ENCODE results near the gene JUNB. TPM values are rescaled to one million over a fixed set of nuclear protein-coding genes. Genes with fewer than 3 reads are reported as not detected.

Gene JUNB
- total RNA-seq, 4 donors from 2014 or later, result 386 to 857 (median 664) TPM

- H3K36me3 ChIP-seq, result no peaks in the 10 kb centered on the region
- DNase-seq, result peak; percentile 19
- WGBS, 2 donors (ENCODE audit: low coverage in 1 of 2), result 1% methylated on average over 31 of the region's 87 CpGs; no CpG with 5 or more reads in 1 of the 2 donors
- H3K27ac ChIP-seq, result no peak overlapping the region
- H3K9me3 ChIP-seq, result no peaks in the 10 kb centered on the region
- in situ Hi-C loops (cut with MboI; ENCODE audit: low pct_ligation_motif_present in 1 of 4, low pct_unique_long_range_greater_than_20kb in 1 of 4, low sequenced_read_pairs in 3 of 4), result no loop called here
- H3K27me3 ChIP-seq, result peaks cover 97% of the 10 kb centered on the region
- peaks cover 18 to 33% (median 28%) of the 10 kb centered on the region in 4 donors for H3K4me1 ChIP-seq
- intact Hi-C loops (cut with DNase I; ENCODE audit: low total_unique reads), result no loop called here
- peak overlapping the region; percentile 10 to 56 (median 28) for H3K4me3 ChIP-seq
- TF ChIP-seq POLR2AphosphoS5 (IDR thresholded peaks at IDR 0.05) (no peak), POLR2A (IDR thresholded peaks at IDR 0.05) (no peak), CTCF (IDR thresholded peaks at IDR 0.05) (no peak), EP300 (IDR thresholded peaks at IDR 0.05; ENCODE audit: low read depth) (no peak)
Observed at GRCh38 chr19:12833738-12834565, 42.7 kb downstream of the JUNB start.

GRCh38 chr19:12834566-12834943, 43.3 kb downstream of the JUNB start, which contains the start of gene RTBDN:
TSS of gene RTBDN (minus strand) at chr19:12834579. CDS start at chr19:12829979, 4,600 bp downstream.
- no peak within 1 kb of the TSS for H3K27ac ChIP-seq
- DNase-seq, result no peak
- TF ChIP-seq CTCF (IDR thresholded peaks at IDR 0.05) (no peak), POLR2AphosphoS5 (IDR thresholded peaks at IDR 0.05) (no peak), POLR2A (IDR thresholded peaks at IDR 0.05) (no peak), EP300 (IDR thresholded peaks at IDR 0.05; ENCODE audit: low read depth) (no peak)
- H3K4me3 ChIP-seq, result peak within 1 kb of the TSS; percentile 10 to 56 (median 28)
- no peaks in the 10 kb centered on the region for H3K36me3 ChIP-seq
- in situ Hi-C loops (cut with MboI; ENCODE audit: low pct_ligation_motif_present in 1 of 4, low pct_unique_long_range_greater_than_20kb in 1 of 4, low sequenced_read_pairs in 3 of 4) (no loop called here), intact Hi-C loops (cut with DNase I; ENCODE audit: low total_unique reads) (no loop called here)
- H3K4me1 ChIP-seq, result peaks cover 18 to 34% (median 29%) of the 10 kb centered on the region in 4 donors
- H3K27me3 ChIP-seq, result peaks cover 97% of the 10 kb centered on the region
- WGBS, 2 donors (ENCODE audit: low coverage in 1 of 2), result 10% methylated on average over 20 of the region's 20 CpGs; no CpG with 5 or more reads in 1 of the 2 donors
- no peaks in the 10 kb centered on the region for H3K9me3 ChIP-seq

GRCh38 chr19:12834976-12835757, 43.9 kb downstream of the JUNB start:
- H3K9me3 ChIP-seq, result no peaks in the 10 kb centered on the region
- peak; percentile 35 for DNase-seq
- in situ Hi-C loops (cut with MboI; ENCODE audit: low pct_ligation_motif_present in 1 of 4, low pct_unique_long_range_greater_than_20kb in 1 of 4, low sequenced_read_pairs in 3 of 4), result no loop called here
- no peak for TF ChIP-seq POLR2A (IDR thresholded peaks at IDR 0.05)
- no peak for TF ChIP-seq POLR2AphosphoS5 (IDR thresholded peaks at IDR 0.05)
- no peak for TF ChIP-seq EP300 (IDR thresholded peaks at IDR 0.05; ENCODE audit: low read depth)
- TF ChIP-seq CTCF (IDR thresholded peaks at IDR 0.05), result no peak
- H3K27ac ChIP-seq, result no peak overlapping the region
- peaks cover 97% of the 10 kb centered on the region for H3K27me3 ChIP-seq
- 8% methylated on average over 36 of the region's 39 CpGs; no CpG with 5 or more reads in 1 of the 2 donors for WGBS, 2 donors (ENCODE audit: low coverage in 1 of 2)
- no peak overlapping the region for H3K4me3 ChIP-seq
- H3K36me3 ChIP-seq, result no peaks in the 10 kb centered on the region
- peaks cover 18 to 34% (median 29%) of the 10 kb centered on the region in 4 donors for H3K4me1 ChIP-seq
- intact Hi-C loops (cut with DNase I; ENCODE audit: low total_unique reads), result no loop called here

GRCh38 chr19:12836529-12836863, 45.2 kb downstream of the JUNB start:
- peaks cover 99% of the 10 kb centered on the region for H3K27me3 ChIP-seq
- H3K4me3 ChIP-seq, result no peak overlapping the region
- DNase-seq, result no peak
- peaks cover 18 to 44% (median 38%) of the 10 kb centered on the region in 4 donors for H3K4me1 ChIP-seq
- no peaks in the 10 kb centered on the region for H3K9me3 ChIP-seq
- H3K36me3 ChIP-seq, result no peaks in the 10 kb centered on the region
- H3K27ac ChIP-seq, result no peak overlapping the region
- intact Hi-C loops (cut with DNase I; ENCODE audit: low total_unique reads), result no loop called here
- in situ Hi-C loops (cut with MboI; ENCODE audit: low pct_ligation_motif_present in 1 of 4, low pct_unique_long_range_greater_than_20kb in 1 of 4, low sequenced_read_pairs in 3 of 4), result no loop called here
- TF ChIP-seq EP300 (IDR thresholded peaks at IDR 0.05; ENCODE audit: low read depth), result no peak
- no peak for TF ChIP-seq CTCF (IDR thresholded peaks at IDR 0.05)
- no peak for TF ChIP-seq POLR2AphosphoS5 (IDR thresholded peaks at IDR 0.05)
- TF ChIP-seq POLR2A (IDR thresholded peaks at IDR 0.05), result no peak
- 11% methylated on average over 6 of the region's 6 CpGs; no CpG with 5 or more reads in 1 of the 2 donors for WGBS, 2 donors (ENCODE audit: low coverage in 1 of 2)

Measured in transverse colon (tissue), 4 donors.